GM13977 (cell line): ENCODE measurements around the gene VCL.

Source experiments
- DNase-seq: peaks from one replicate; pipeline ENCODE4 v3.0.0; 2012; ENCODE audit warnings: low spot score
- CTCF ChIP-seq: IDR thresholded peaks from 2 replicates; pipeline ENCODE4 v1.5.1; 2012; ENCODE audit warnings: mild to moderate bottlenecking, control low read depth; ENCODE audit not compliant: insufficient read depth; ENCODE audit errors: extremely low read depth, missing control alignments
- in situ Hi-C: fragments of 300-500 bp; cut with MboI; formaldehyde crosslinking; loops from one replicate; pipeline ENCODE4 v1.12.0; 2022; ENCODE audit warnings: low sequenced_read_pairs, low pct_unique_long_range_greater_than_20kb, mixed read lengths, inconsistent platforms; ENCODE audit not compliant: unreplicated experiment

Gene VCL

GRCh38 chr10:73983096-73984047, 14.5 kb upstream of the VCL start:
- no peak for TF ChIP-seq CTCF
- DNase-seq = no peak
- in situ Hi-C loops = no loop called here

- in situ Hi-C loops = no loop called here
- DNase-seq = no peak
- TF ChIP-seq CTCF = no peak
Observed at GRCh38 chr10:73989594-73990150, 8.2 kb upstream of the VCL start.

- in situ Hi-C loops = no loop called here
- no peak for TF ChIP-seq CTCF
- no peak for DNase-seq
Observed at GRCh38 chr10:73991203-73991883, 6.6 kb upstream of the VCL start.

- no peak for TF ChIP-seq CTCF
- DNase-seq = peak; percentile 69
- in situ Hi-C loops = no loop called here
Observed at GRCh38 chr10:73991884-73992245, 6.1 kb upstream of the VCL start.

GRCh38 chr10:73992899-73993788, 4.8 kb upstream of the VCL start:
- TF ChIP-seq CTCF = no peak
- in situ Hi-C loops = no loop called here
- no peak for DNase-seq

GRCh38 chr10:73995035-73995358, 2.9 kb upstream of the VCL start:
- DNase-seq = no peak
- TF ChIP-seq CTCF = no peak
- in situ Hi-C loops = no loop called here
